Fibroblast of skin of right quadriceps (primary cell): ENCODE results near the gene KRTAP5-2.
"Not testable (repeated sequence)": the region's sequence is repeated elsewhere in the genome, so short reads cannot be mapped to it uniquely, and the experiment has no call there.

Source experiments
- DNase-seq: peaks from one replicate; pipeline ENCODE4 v3.0.0-alpha.2; 2013

Gene KRTAP5-2

GRCh38 chr11:1625541-1625940 lies 27.4 kb upstream of the KRTAP5-2 start:
- DNase-seq: no peak

GRCh38 chr11:1624621-1625020 lies 26.5 kb upstream of the KRTAP5-2 start:
- DNase-seq: no peak

DNA sequence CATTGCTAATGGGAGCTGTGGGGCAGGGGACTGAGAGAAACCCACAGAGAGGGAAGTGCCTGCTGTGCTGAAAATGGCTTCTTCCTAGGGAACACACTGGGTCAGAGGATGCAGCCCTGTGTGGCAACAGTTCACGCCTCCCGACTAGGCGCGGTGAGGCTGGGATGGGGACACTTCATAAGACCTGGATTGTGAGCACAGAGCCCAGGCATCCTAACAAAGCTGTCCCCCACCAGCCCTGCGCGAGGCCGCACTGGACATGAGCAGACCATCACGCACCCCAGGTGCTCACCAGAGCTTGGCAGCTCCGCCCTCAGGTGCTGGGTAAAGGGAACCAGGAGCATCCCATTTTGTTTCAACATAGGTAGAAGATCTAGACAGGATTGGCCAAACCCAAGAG lies 25.6 kb upstream of the KRTAP5-2 start:
- DNase-seq: no peak

GRCh38 chr11:1622086-1622485 lies 24.0 kb upstream of the KRTAP5-2 start, which contains the start of gene KRTAP5-4:
Gene KRTAP5-4 (minus strand): TSS chr11:1622138. CDS start chr11:1622093, 45 bp downstream.
- DNase-seq: no peak

DNA sequence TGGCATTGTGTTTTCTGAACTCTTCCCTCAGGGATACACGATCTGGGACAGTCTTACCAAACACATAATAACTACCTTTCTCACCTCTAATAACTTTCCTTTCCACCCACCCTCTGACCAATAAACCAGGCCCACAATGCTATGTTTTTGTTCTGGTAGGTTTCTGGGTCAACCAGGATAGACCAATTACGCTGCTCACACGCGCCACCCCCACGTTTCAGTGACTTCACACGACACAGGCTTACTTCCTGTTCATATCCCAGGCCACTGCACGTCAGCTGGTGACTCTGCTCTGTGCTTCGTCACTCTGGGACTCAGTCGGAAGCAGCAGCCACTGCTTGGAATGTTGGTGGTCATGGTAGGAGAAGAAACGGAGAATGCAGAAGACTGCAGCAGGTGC lies 21.4 kb upstream of the KRTAP5-2 start:
- DNase-seq: no peak

- peak; percentile 13 for DNase-seq
Observed at GRCh38 chr11:1618231-1618630, 20.1 kb upstream of the KRTAP5-2 start.

- DNase-seq: no peak
Observed at GRCh38 chr11:1608363-1608762, 10.3 kb upstream of the KRTAP5-2 start, which contains the start of gene KRTAP5-3. Gene KRTAP5-3 (minus strand): TSS chr11:1608463. CDS start chr11:1608385, 78 bp downstream.

DNA sequence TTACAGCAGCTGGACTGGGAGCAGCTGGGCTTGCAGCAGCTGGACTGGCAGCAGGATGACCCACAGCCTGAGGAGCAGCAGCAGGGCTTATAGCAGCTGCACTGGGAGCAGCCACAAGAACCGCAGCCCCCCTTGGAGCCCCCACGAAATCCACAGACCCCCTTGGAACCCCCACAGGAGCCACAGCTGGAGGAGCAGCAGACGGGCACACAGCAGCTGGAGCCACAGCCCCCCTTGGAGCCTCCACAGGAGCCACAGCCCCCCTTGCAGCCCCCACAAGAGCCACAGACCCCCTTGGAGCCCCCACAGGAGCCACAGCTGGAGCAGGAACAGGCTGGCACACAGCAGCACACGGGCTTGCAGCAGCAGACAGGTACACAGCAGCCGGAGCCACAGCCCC lies 9.8 kb upstream of the KRTAP5-2 start:
- not testable (repeated sequence) for DNase-seq

GRCh38 chr11:1607156-1607845 lies 9.2 kb upstream of the KRTAP5-2 start:
- not testable (repeated sequence) for DNase-seq

- not testable (repeated sequence) for DNase-seq
Observed at GRCh38 chr11:1605923-1606322, 7.8 kb upstream of the KRTAP5-2 start.

DNA sequence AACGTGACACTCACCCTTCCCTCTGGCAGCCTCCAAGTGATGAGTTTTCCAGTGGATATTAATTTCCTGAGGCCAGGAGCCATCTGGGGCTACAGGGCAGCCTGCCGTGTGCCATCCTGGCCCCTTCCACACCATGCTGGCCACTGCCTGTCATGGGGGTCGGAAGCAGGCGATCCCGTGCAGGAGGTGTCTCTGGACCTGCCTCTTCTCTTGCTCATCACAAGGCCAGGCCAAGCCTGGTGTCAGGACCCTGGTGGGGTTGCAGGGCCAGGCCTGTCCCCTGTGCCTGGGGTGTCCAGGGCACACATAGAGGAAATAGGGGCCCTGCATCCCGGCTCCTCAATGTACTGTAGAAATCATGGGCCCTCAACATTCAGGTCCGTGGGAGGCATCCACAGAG lies 6.6 kb upstream of the KRTAP5-2 start:
- DNase-seq: no peak

DNA sequence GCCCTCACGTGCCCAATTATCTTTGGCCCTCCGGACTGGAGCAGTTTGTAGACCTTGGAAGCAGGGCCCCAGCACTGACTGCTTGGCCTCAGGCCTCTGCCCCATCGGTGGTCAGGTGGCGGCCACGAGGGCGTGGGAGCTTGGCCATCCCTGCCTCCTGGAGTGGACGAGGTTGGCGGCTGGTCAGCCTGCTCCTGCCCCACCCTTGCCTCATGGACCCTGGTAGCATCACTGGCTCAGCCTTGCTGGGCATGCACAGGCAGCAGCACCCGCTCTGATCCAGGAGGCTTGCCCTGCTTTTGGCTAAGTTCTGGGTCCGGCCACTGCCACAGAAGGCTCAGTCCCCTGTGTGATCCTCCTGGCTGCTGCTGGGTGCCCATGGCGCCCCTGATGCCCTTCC lies 6.1 kb upstream of the KRTAP5-2 start:
- no peak for DNase-seq

DNA sequence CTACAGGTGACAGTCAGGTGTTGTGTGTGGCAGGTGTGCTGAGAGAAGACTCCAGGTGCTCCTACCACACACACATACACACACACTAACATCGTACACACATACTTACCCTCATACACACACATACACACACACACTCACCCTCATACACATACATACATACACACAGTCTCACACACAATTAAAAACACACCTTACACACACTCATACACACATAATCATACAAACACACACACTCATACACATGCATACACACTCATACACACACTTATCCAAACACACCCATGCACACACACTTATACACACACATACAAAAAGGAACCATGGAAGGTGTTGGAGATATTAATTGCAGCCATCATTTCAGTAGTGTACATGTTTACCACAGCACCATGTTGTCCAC lies 5.5 kb upstream of the KRTAP5-2 start:
- no peak for DNase-seq

GRCh38 chr11:1601663-1602062 lies 3.6 kb upstream of the KRTAP5-2 start:
- not testable (repeated sequence) for DNase-seq

DNA sequence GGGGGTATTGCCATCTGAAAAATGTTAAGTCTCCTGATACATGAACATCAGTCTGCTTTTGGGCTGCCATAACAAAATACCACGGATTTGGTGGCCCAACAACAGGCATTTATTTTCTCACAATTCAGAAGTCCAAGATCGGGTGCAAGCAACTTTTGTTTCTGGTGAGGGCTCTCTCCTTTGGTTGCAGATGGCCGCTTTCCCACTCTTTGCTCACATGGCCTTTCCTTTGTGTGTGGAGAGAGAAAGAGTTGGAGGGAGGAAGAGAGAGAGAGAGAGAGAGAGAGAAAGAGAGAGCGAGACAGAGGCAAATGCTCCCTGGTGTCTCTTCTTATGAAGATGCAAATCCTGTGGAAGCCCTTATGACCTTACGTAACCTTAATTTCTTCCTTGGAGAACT lies 2.5 kb upstream of the KRTAP5-2 start:
- DNase-seq: no peak

- DNase-seq: no peak
Observed at GRCh38 chr11:1598816-1599215, 722 bp upstream of the KRTAP5-2 start.

GRCh38 chr11:1598406-1598805 lies 312 bp upstream of the KRTAP5-2 start:
- DNase-seq: not testable (repeated sequence)

- DNase-seq: no peak
Observed at GRCh38 chr11:1597331-1597993, 632 bp downstream of the KRTAP5-2 start.

GRCh38 chr11:1596576-1597121 lies 1.4 kb downstream of the KRTAP5-2 start:
- not testable (repeated sequence) for DNase-seq

DNA sequence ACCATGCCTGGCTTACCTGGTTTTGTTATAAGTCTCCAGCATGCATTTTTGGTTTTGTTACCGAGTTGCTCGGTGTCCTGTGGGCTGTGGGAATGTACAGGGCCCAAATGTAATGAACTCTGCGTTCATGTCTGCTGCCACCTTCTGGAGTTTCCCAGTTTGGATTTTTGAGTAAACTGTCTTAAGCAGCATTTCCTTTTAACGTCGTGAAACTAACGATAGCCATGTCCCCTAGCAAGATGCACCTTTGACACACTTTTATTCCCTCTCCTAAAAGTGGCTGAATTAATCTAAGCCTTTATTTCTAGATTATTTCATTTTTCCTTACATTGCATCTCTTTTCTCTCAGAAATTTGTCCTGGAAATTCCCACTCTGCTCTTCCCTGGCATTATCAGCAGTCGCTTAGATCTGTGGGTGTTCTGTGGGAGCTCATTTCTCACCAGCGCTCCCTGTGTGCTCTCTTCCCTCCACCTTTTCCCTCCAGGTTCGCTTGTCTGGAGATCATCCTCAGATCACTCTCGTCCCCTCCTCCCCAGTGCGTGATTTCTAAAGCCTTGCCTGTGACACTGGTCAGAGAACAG lies 2.0 kb downstream of the KRTAP5-2 start:
- DNase-seq: not testable (repeated sequence)

- DNase-seq: no peak
Observed at GRCh38 chr11:1592628-1593027, 5.5 kb downstream of the KRTAP5-2 start.

- no peak for DNase-seq
Observed at GRCh38 chr11:1589996-1590395, 8.1 kb downstream of the KRTAP5-2 start.

- not testable (repeated sequence) for DNase-seq
Observed at GRCh38 chr11:1589191-1589963, 8.7 kb downstream of the KRTAP5-2 start.
